HG03558 (cell line): ENCODE results near the gene PRKCZ.

Experiments
- ATAC-seq: cut with Tn5 transposase; IDR thresholded peaks from one replicate; pipeline ENCODE4 v1.9.1; 2021; ENCODE audit warnings: moderate number of reproducible peaks; ENCODE audit not compliant: unreplicated experiment; ENCODE audit errors: extremely low read depth

The PRKCZ gene

GRCh38 chr1:2024451-2024850 lies 25.8 kb upstream of the PRKCZ start:
- ATAC-seq: no peak

DNA sequence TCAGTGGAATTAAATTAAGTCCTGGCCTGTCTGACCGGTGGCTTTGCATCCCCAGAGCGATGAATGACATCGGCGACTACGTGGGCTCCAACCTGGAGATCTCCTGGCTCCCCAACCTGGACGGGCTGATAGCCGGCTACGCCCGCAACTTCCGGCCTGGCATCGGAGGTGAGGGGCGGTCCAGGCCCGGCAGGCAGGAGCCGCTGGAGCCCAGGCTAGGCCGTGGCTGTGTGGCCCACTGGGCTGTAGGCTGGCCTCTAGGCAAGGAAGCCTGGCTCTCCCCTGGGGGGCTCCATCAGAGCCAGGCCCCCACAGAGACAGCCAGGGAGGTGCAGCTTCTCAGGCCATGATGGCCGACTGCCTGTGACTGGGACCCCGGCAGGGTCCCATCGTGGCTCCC lies 25.3 kb upstream of the PRKCZ start:
- no peak for ATAC-seq

GRCh38 chr1:2025491-2025981 lies 24.7 kb upstream of the PRKCZ start:
- ATAC-seq: no peak

DNA sequence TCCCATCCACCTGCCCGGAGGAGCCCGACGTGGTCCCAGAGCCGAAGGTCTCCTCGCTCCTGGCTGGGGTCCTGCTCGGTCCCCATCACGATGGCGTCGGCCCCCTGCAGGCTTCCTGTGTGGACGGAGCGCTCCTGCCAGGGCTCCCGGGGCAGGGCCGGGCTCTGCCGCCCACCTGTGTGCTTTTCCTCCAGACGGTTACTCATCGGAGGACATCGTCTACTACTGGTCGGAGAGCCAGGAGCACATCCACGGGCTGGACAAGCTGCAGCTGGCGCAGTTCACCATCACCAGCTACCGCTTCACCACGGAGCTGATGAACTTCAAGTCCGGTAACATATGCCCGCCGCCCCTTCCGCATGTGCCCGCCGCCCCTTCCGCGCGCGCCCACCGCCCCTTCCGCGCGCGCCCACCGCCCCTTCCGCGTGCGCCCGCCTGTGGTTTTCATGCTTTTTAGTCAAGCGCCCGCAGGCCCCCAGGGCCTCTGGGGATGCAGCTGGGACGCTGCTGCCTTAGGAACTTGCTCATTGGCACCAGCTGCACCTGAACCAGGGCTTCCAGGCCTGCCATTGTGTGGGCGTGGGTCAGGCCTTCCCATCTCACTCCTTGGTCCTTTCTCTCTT lies 22.1 kb upstream of the PRKCZ start:
- ATAC-seq: no peak

- ATAC-seq: no peak
Measured at GRCh38 chr1:2028870-2029560, 21.2 kb upstream of the PRKCZ start.

- no peak for ATAC-seq
Measured at GRCh38 chr1:2029561-2029960, 20.6 kb upstream of the PRKCZ start.

GRCh38 chr1:2030076-2030871 lies 19.9 kb upstream of the PRKCZ start:
- ATAC-seq: no peak

- ATAC-seq: no peak
Measured at GRCh38 chr1:2031546-2032540, 18.4 kb upstream of the PRKCZ start.

DNA sequence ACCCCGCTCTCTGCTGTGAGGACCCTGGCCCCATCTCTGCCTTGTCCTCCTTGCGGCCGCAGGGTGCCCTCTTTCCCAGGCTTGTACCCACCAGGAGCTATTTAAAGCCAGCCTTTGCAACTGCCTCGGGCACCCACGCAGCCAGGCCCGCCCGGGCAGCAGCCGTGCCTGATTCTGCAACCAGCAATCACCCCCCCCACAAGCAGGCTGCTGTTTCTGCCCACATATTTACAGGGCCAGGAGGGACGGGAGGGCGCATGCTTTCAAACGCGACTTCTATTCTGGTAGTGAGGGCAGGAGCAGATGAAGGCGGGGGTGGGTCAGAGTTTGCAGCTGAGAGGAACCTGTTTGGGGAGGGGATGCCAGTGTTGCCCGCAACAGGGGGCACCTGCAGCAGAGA lies 17.5 kb upstream of the PRKCZ start:
- ATAC-seq: no peak

DNA sequence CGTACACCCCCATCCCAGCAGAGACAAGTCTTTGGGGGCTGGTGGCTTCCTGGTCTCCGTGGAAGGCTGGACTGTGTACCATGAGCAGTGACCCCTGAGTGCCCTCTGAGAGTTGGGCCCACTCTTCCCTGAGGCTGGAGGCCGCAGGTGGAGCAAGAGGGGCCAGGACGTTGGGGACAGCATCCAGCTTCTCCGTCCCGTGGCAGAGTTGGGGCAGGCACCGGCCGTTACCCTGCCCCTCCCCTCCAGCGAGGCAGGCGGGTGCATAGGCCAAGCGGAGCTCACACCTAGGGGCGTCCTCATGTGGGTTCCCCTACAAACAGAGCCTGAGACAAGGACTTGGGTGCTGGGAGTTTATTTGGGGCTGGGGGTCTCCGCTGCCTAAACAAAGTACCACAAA lies 17.0 kb upstream of the PRKCZ start:
- ATAC-seq: no peak

DNA sequence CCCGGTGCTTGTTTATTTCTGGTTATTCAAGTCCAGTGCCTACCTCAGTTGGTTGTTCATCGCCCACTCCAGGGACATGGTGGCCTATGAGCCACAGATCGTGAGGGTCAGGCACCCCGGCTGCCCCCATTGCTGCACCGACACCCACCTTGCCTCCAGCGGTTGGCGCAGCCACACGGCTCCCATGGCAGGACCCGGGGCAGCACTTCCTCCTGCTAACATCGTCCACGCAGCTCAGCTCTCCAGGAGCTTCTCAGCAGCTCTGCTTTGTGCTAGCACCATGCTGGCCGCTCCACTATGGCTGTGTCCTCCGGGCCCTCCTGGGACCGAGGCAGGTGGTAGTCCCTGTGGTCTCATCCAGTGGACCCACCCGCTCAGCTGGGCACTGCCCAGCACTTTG lies 13.9 kb upstream of the PRKCZ start:
- ATAC-seq: no peak

GRCh38 chr1:2037314-2037979 lies 12.8 kb upstream of the PRKCZ start:
- ATAC-seq: no peak

DNA sequence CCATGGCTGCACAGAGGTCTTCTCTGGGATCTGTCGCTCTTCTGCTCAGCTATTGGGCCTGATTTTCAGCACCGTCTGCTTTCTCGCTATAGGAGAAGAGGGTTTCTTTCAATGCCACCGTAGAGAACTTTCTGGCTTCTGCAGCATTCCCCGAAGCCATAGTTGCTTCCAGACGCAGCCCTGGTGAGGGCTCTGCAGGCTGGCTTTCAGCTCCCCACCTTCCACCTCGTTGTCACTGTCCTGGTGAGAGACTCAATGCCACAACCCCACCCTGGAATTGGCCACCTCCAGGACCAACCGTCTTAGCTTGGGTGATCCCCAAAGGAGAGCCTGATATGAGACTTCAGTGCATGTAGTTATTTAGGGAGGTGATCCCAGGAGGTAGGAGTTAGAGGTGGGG lies 12.0 kb upstream of the PRKCZ start:
- ATAC-seq: no peak

- ATAC-seq: no peak
Measured at GRCh38 chr1:2039251-2039650, 11.0 kb upstream of the PRKCZ start.

- no peak for ATAC-seq
Measured at GRCh38 chr1:2041305-2041704, 8.9 kb upstream of the PRKCZ start.

DNA sequence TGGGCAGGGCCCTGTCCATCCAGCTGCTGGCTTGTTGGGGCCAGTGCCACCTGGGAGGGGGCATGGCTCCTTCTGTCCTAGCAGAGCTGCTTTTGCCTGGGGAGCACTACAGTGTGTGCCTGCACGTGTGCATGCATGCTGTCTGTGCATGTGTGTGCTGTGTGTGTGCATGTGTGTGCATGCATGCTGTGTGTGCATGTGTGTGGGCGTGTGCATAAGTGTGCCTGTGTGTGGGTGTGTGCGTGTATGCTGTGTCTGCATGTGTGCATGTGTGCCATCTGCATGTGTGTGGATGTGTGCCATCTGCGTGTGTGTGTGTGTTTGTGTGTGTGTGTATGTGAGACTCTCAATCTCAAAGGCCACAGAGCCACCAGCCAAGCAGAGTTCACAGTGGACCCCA lies 8.3 kb upstream of the PRKCZ start:
- ATAC-seq: no peak

DNA sequence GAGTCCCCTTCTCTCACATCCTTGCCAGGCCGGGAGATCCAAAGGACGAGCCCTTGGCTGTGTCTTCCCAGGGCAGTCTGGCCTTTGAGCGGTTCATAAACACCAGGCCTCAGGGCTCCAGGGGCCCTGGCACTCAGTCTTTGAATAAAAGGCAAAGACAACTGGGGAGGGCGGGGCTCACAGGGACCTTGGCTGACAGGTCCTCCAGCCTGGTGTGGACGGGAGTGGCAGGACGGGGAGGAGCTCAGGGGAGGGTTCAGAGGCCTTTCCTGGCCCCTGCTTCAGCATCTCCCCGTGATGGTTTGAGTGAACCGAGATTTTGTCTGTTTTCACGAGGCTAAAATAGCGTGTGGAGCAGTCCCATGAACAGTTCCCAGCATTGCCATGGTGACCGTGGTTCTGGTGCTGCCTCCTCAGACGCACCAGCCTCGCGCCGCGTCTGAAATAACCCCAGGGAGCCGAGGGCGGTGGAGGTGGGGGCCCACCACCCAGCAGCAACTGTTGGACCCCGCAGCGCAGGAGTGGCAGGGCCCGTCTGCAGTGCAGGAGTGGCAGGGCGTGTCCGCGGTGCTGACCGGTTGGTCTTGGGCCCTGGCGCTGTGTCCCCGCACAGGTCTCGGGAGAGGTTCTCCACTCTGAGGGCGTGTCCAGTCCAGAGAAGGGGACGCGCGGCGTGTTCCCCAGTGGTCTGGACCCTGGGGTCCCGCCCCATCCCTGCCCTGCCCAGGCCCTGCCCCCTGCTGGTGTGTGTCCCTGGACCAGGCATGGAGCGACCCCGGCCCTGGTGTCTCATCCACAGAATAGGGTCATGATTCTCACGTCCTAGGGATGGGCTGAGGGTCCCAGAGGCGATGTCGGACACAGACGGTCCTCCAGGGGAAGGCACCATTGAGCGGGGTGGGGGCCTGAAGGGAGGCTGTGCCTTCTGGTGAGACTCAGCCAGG lies 7.1 kb upstream of the PRKCZ start:
- ATAC-seq: no peak

DNA sequence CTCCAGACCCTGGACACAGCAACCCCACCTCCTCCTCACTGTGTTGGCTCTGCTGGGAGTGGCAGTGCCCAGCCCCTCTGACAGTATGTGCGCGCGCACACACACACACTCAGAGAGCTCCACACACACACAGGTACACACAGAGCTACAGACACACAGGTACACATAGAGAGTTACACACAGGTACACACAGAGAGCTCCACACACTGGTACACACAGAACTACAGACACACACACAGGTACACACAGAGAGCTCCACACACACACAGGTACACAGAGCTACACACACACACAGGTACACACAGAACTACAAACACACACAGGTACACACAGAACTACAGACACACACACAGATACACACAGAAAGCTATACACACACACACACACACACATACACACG lies 6.3 kb upstream of the PRKCZ start:
- ATAC-seq: no peak
